CD4-positive, alpha-beta T cell treated with Interleukin-6 for 4 hours (primary cell): ENCODE results near the gene NFE2L1.
A peak's percentile ranks its signal among the peaks of the same experiment; 100 is the strongest.
"Not testable (repeated sequence)": the region's sequence is repeated elsewhere in the genome, so short reads cannot be mapped to it uniquely, and the experiment has no call there.

Experiments
- DNase-seq: peaks from one replicate; pipeline ENCODE4 v3.0.0-alpha.2; 2020; ENCODE audit warnings: mixed read lengths

NFE2L1 gene, protein sequence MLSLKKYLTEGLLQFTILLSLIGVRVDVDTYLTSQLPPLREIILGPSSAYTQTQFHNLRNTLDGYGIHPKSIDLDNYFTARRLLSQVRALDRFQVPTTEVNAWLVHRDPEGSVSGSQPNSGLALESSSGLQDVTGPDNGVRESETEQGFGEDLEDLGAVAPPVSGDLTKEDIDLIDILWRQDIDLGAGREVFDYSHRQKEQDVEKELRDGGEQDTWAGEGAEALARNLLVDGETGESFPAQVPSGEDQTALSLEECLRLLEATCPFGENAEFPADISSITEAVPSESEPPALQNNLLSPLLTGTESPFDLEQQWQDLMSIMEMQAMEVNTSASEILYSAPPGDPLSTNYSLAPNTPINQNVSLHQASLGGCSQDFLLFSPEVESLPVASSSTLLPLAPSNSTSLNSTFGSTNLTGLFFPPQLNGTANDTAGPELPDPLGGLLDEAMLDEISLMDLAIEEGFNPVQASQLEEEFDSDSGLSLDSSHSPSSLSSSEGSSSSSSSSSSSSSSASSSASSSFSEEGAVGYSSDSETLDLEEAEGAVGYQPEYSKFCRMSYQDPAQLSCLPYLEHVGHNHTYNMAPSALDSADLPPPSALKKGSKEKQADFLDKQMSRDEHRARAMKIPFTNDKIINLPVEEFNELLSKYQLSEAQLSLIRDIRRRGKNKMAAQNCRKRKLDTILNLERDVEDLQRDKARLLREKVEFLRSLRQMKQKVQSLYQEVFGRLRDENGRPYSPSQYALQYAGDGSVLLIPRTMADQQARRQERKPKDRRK

DNA sequence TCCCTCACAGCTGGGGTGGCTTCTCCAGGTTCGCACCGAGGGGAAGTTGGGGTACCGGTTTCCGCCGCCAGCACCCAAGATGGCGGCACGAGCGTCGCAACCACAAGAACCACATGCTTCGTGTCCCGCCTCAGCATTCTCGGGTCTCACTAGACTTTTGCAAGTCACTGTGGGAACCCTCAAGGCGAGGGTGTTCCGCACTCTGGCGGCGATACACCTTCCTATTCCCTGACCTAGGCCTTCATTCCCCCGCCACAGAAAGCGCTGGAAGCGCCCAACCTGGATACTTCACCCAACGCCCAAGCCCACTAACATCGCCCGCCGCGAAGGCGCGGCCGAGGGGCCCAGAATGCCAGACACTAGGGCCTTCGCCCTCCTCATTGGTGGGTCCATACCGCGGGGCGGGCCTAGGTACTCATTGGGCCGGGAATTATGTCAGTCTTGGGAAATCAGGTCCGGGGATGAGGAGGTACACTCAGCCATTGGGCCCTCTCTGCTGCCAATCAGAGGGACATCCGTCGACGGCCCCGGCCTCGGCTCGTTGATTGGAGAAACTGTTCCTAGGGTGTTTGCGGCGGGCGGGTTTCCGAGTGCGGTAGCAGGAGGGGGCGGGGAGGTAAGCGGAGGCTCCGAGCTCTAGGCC lies at the start of gene NFE2L1:
Gene NFE2L1 (plus strand): TSS at position 619 of the 643 bp plus-strand sequence. CDS start 2,760 bp downstream, outside the sequence.
- DNase-seq = peak; percentile 98

- DNase-seq = no peak
These were observed 48.6 kb upstream of the NFE2L1 start for GRCh38 chr17:47999582-47999981.

- no peak for DNase-seq
These were observed 47.0 kb upstream of the NFE2L1 start for GRCh38 chr17:48001197-48001596.

DNA sequence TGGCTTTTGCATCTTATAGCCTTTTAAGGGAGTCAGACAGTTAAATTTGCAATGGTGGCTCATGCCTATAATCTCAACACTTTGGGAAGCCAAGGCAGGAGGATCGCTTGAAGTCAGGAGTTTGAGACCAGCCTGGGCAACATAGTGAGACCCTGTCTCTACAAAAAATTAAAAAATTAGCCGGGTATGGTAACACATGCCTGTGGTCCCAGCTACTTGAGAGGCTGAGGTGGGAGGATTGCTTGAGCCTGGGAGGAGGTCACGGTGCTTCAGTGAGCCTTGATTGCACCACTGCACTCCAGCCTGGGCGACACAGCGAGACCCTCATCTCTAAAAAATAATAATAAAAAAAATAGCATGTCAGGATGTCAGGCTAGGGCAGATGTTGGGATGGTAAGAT lies 46.5 kb upstream of the NFE2L1 start:
- not testable (repeated sequence) for DNase-seq

GRCh38 chr17:48002266-48002915 lies 45.8 kb upstream of the NFE2L1 start:
- no peak for DNase-seq

DNA sequence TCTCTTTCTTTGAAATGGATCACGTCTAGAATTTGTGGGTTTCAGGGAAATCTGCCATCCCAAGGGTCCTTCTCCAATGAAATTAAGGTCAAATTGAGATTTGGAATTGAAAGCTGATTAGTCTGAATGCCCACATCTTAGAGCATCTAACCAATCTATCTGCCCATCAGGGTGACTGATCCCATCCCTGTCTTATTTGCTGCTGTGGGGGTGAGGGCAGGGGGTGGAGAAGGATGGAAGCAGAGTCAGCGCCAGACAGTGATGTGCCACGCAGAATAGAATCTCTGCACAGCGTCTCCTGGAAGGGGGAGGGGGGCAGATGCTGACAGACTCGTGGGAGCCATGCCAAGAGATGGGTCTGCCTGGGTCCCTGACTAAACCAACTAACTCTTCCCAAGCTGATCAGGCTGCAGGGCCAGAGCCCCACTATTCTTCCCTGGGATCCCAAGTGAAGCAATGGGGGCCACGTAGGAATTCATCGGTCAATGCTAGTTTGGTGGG lies 45.2 kb upstream of the NFE2L1 start:
- no peak for DNase-seq

DNA sequence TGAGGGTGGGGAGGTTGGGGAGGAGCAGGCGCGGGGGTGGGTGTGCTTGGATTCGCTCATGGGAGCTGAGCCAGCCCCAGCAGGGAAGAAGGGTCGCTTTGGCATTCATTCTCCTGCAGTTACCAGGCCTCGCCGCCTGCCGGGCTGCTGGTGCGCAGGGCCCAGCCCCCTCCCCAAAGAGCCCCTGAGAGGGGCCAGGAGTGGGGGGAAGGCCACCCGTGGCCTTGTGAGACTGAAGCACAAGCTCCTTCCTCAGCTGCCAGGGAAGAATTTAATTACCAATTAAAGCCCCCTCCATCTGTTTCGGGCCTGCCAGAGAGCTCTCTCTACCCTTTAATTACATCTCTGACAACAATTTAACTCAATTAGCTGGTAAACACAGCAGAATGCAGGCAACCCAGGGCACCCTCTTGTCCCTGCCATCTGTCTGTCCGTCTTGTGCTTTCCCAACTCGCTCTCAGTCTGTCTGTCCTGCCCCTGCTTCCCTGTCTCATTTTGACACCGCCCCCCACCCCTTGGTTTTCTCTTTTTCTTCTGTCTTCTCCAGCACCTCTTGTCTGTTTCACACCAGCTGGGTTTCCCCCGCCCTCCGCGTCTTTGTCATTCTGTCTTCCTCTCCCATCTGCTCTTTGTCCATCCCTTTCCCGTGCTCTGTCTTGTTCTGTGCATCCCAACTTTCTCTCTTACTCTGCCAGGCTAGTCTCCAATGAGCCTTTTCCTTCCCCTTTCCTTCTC lies 44.6 kb upstream of the NFE2L1 start:
- DNase-seq = no peak

DNA sequence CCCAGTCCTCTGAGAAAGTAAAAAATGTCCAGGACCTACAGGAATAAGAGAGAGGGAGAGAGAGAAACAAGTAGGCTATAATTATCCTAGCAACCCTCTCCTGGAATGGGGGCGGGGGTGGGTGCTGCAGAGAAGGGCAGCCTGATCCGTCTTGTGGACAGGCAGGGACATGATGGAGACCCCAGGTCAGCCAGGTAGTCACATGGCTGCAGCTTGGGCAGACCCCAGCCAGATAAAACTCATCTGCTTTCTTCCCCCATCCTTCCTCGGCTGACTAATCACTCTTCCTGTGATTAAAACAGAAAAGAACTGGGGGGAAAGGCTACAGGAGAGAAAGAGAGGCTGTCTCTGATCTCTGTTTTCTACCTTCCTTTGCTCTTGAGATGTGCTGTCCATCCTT lies 43.2 kb upstream of the NFE2L1 start:
- DNase-seq = no peak

GRCh38 chr17:48006936-48007709 lies 41.0 kb upstream of the NFE2L1 start:
- DNase-seq = no peak

GRCh38 chr17:48010193-48010592 lies 38.0 kb upstream of the NFE2L1 start:
- no peak for DNase-seq

DNA sequence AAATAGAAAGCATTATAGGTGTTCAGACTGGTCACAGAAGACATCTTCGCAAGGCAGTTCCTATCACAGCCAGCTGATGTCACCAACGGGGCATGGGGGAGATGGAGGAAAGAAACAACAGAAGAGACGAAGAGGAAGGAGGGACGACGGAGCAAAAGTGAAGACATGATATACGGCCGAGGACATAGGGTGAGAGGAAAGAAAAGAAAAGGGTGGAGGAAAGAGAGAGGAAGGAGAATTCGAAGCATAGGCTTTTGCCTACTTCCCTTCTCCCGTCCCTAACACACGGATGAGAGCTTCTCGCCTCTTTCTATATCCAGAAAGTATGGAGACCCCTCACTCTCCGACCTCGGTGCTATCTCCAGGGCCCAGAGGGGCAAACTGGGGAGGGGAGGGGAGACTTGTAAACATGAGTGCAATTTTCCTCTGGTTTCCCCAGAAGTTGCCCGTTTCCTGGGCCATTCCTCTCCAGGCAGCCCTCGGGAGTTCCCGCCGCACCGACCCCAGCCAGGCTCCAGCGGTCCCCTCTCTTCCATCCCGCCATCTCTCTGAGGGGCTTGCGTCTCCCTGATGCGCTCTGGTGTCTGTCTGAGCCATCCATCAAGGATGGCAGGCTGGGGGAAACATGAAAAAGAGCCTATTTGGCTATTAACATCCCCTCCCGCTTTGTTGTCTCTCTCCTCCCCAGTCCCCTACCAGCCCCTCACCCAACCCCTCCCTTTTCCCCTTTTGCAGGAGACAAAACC lies 36.6 kb upstream of the NFE2L1 start:
- DNase-seq = peak; percentile 53

DNA sequence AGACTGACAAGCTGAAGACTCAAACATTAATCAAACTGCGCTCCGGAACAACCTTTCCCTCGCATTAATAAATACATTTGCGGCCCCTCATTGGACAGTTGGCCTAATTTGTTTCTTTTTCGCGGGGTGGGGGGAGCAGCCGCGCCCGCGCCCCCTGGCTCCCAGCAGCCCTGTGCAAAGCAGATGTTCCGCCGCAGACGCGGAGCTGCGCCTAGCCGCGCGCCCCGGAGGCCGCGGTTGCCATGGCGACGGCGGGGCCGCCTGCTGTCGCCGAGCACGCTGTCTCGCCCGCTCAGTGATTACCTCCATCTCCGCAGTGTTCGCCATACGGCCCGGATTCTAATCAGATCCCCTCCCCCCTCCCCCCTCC lies 36.0 kb upstream of the NFE2L1 start:
- DNase-seq = peak; percentile 75

GRCh38 chr17:48012654-48013053 lies 35.5 kb upstream of the NFE2L1 start:
- DNase-seq = no peak

GRCh38 chr17:48013876-48014594 lies 34.1 kb upstream of the NFE2L1 start:
- no peak for DNase-seq

DNA sequence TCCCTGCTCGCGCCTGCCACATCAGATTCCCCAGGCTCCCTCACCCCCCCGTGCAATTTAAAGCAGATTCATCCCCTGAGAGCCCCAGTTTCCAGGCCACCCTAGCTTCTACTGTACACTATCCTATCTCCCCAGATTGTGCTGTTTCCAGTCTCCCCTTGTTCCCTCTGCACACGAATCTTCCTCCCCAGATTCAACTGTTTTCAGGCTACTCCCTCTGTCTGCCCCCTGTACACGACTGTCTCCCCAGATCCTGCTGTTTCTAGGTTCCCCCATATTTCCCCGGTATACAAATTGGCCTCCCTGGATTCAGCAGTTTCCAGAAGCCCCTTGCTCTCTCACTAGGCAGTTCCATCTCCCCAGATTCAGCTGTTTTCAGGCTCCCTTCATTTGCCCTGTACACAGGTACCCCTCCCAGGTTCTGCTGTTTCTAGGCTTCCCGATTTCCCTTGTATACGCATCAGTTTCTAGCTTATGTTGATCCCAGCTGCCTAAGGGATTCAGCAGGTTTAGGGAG lies 33.5 kb upstream of the NFE2L1 start:
- no peak for DNase-seq

GRCh38 chr17:48016112-48016511 lies 32.0 kb upstream of the NFE2L1 start:
- no peak for DNase-seq

DNA sequence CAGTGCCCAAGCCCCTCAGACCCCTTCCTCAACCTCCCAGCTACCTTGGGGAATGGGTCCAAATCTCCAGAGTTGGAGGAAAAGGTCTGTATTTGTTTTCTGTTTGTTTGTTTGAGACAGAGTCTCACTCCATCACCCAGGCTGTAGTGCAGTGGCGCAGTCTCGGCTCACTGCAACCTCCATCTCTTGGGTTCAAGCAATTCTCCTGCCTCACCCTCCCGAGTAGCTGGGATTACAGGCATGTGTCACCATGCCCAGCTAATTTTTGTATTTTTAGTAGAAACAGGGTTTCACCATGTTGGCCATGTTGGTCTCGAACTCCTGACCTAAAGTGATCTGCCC lies 30.4 kb upstream of the NFE2L1 start:
- not testable (repeated sequence) for DNase-seq

DNA sequence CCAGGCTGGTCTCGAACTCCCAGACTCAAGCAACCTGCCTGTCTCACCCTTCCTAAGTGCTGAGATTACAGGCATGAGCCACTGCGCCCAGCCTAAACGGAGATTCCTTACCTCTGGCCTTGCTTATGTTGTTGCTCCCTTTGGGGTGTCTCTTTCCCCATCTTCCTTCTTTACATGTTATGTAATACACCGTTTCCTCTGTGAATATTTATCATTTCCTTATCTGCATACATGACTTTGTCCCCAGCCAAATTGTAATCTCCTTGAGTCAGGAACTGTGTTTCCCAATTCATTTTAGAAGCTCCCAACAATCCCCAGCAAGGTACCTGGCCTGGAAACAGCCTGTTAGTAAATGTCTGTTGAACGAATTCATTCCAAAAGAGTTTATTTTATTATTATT lies 26.2 kb upstream of the NFE2L1 start:
- DNase-seq = no peak

DNA sequence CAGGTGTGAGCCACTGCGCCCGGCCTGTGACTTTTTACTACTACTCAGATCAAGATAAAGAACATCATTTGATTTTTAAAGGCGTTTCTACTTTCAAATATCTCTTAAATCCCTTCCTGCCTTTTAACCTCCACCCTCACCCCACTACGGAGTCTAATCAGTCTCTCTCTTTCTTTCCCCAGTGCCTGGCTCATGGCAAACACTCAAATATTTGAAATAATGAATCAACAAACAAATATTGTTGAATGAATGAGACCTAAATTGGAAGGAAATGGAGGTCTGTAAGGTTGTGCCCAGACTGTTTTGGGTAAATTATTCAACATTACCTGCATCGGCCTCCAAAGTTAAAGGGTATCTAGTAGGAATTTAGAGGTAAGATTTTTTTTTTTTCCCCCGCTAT lies 25.3 kb upstream of the NFE2L1 start:
- no peak for DNase-seq
